ENCODE data around the gene PRELP. TPM values are rescaled to one million over a fixed set of nuclear protein-coding genes. Genes with fewer than 3 reads are reported as not detected.

The PRELP gene
- total and polyA plus RNA-seq, 9 of the 15 experiments (the other 6 are each of a cell fraction or from before 2014, with no cell fraction given): 0.04 TPM; not detected in 8

- TF ChIP-seq ATF6 (CRISPR knock-in tag; IDR thresholded peaks at IDR 0.05): no peak
These were observed 52.5 kb downstream of the PRELP start (continued) for GRCh38 chr1:203528063-203528462.

GRCh38 chr1:203528976-203529835 lies 53.6 kb downstream of the PRELP start:
- Histone ChIP-seq H3K9me3 (replicated peaks; ENCODE audit: control insufficient read depth, insufficient read depth, low read depth, low read length) (no peaks in the 10 kb centered on the region), H3K27me3 (ENCODE audit: control insufficient read depth in 2 of 2, insufficient read depth in 2 of 2, low read length in 2 of 2) (peaks cover 28 to 69% of the 10 kb centered on the region in 2 experiments), H4K20me1 (replicated peaks; ENCODE audit: control insufficient read depth, insufficient read depth, low read length) (0 out of 2 replicates have a peak, but pooled peaks cover 4% of the 10 kb centered on the region), H3K9me1 (ENCODE audit: control insufficient read depth, insufficient read depth, low read length) (no peaks in the 10 kb centered on the region), H3K4me1 (replicated peaks in 1 of 2; ENCODE audit: control insufficient read depth in 2 of 2, insufficient read depth in 2 of 2, low read length in 2 of 2) (no peaks in the 10 kb centered on the region), H3K79me2 (ENCODE audit: control insufficient read depth, insufficient read depth, low read length) (no peaks in the 10 kb centered on the region), H2AFZ (ENCODE audit: low read depth, low read length) (no peak overlapping the region), H3K27ac (ENCODE audit: extremely low read depth, low read depth, low read length) (no peak overlapping the region), H3K9ac (ENCODE audit: insufficient read depth in 1 of 2, low read depth in 2 of 2, low read length in 2 of 2) (no peak overlapping the region), H3K4me2 (ENCODE audit: insufficient read depth, low read length) (no peak overlapping the region), H3K4me3 (no peak overlapping the region), H3K36me3 (ENCODE audit: control insufficient read depth, insufficient read depth, low read length) (no peaks in the 10 kb centered on the region)
- FAIRE-seq (no peak), DNase-seq (ENCODE audit: extremely low read depth in 1 of 4, low spot score in 3 of 4) (no peak), ATAC-seq (no peak)
- under 1% methylated on average over 6 of the region's 6 CpGs for WGBS (ENCODE audit: insufficient coverage, low coverage, missing lambda C conversion rate)
- no peak for TF ChIP-seq LARP7 (IDR thresholded peaks at IDR 0.05)
- intact Hi-C loops (cut with micrococcal nuclease): no loop called here
- ChIA-PET POLR2A (no interaction called here), CTCF (ENCODE audit: low intra/inter-chr PET ratio) (no interaction called here)
- in situ Hi-C loops (cut with MboI): loop anchor here (5.0 kb wide), 1 partner anchor 78 kb away; no protein-coding TSS in a partner anchor
- BruUV-seq (replicated peaks): no TSS peak
